Activated gamma-delta T cell treated with anti-CD3 and anti-CD28 coated beads, Interleukin-2, amount 50 U/mL, for 16 hours (primary cell): Measurements from ENCODE around the gene CTDSPL.

Experiments used
- DNase-seq: peaks from one replicate; pipeline ENCODE4 v3.0.0-alpha.2; 2020; ENCODE audit warnings: low read depth

The CTDSPL gene

GRCh38 chr3:37853691-37854413 lies 7.8 kb upstream of the CTDSPL start:
- DNase-seq, result no peak

GRCh38 chr3:37855363-37855970 lies 6.2 kb upstream of the CTDSPL start:
- peak; percentile 63 for DNase-seq

- no peak for DNase-seq
Observed at GRCh38 chr3:37856381-37856780, 5.3 kb upstream of the CTDSPL start.

- DNase-seq, result no peak
Observed at GRCh38 chr3:37858742-37859141, 2.9 kb upstream of the CTDSPL start.

GRCh38 chr3:37859354-37859753 lies 2.3 kb upstream of the CTDSPL start:
- DNase-seq, result no peak

GRCh38 chr3:37859908-37860199 lies 1.8 kb upstream of the CTDSPL start:
- no peak for DNase-seq

- no peak for DNase-seq
Observed at GRCh38 chr3:37862219-37862902, 681 bp downstream of the CTDSPL start.

GRCh38 chr3:37862903-37863815 lies 1.5 kb downstream of the CTDSPL start:
- no peak for DNase-seq

GRCh38 chr3:37863949-37864822 lies 2.5 kb downstream of the CTDSPL start:
- no peak for DNase-seq

GRCh38 chr3:37864904-37865303 lies 3.2 kb downstream of the CTDSPL start:
- DNase-seq, result no peak

- DNase-seq, result no peak
Observed at GRCh38 chr3:37867144-37867543, 5.5 kb downstream of the CTDSPL start.

GRCh38 chr3:37871858-37872257 lies 10.2 kb downstream of the CTDSPL start:
- DNase-seq, result no peak

- DNase-seq, result no peak
Observed at GRCh38 chr3:37872413-37873160, 10.9 kb downstream of the CTDSPL start.

- DNase-seq, result no peak
Observed at GRCh38 chr3:37876279-37876678, 14.6 kb downstream of the CTDSPL start.

GRCh38 chr3:37882711-37883110 lies 21.0 kb downstream of the CTDSPL start:
- DNase-seq, result no peak

- no peak for DNase-seq
Observed at GRCh38 chr3:37885814-37886213, 24.1 kb downstream of the CTDSPL start.

- no peak for DNase-seq
Observed at GRCh38 chr3:37886395-37886794, 24.7 kb downstream of the CTDSPL start.

GRCh38 chr3:37887062-37887461 lies 25.4 kb downstream of the CTDSPL start:
- no peak for DNase-seq

GRCh38 chr3:37887824-37888223 lies 26.1 kb downstream of the CTDSPL start:
- DNase-seq, result no peak

- no peak for DNase-seq
Observed at GRCh38 chr3:37888421-37888820, 26.7 kb downstream of the CTDSPL start.

- DNase-seq, result no peak
Observed at GRCh38 chr3:37890522-37890921, 28.8 kb downstream of the CTDSPL start.
